ENCODE data around the gene ASB2.

DNA sequence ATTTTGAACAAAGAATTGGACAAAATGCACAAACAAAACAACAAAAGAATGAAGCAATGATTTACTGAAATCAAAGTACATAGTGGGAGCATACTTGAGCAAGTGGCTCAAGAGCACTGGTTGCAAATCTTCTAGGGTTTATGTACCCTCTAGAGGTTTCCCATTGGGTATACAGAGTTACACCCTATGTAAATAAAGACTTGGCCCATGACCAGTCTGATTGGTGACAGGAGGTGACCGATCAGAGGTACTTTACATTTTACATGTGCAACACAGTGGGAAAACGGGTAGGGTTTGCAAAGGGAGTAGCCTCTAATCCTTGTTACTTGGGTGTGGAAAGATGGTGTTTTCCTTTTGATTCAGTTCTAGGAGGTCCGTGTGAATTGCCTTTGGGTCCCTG lies 59.9 kb downstream of the ASB2 start:
- TF ChIP-seq, protein P1, sequence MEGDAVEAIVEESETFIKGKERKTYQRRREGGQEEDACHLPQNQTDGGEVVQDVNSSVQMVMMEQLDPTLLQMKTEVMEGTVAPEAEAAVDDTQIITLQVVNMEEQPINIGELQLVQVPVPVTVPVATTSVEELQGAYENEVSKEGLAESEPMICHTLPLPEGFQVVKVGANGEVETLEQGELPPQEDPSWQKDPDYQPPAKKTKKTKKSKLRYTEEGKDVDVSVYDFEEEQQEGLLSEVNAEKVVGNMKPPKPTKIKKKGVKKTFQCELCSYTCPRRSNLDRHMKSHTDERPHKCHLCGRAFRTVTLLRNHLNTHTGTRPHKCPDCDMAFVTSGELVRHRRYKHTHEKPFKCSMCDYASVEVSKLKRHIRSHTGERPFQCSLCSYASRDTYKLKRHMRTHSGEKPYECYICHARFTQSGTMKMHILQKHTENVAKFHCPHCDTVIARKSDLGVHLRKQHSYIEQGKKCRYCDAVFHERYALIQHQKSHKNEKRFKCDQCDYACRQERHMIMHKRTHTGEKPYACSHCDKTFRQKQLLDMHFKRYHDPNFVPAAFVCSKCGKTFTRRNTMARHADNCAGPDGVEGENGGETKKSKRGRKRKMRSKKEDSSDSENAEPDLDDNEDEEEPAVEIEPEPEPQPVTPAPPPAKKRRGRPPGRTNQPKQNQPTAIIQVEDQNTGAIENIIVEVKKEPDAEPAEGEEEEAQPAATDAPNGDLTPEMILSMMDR (IDR thresholded peaks at IDR 0.05) = no peak
- TF ChIP-seq GATA2 (CRISPR knock-in tag; IDR thresholded peaks at IDR 0.05) (no peak), RAD21 (IDR thresholded peaks at IDR 0.05; ENCODE audit: low read length) (no peak)
- TF ChIP-seq, protein P2, sequence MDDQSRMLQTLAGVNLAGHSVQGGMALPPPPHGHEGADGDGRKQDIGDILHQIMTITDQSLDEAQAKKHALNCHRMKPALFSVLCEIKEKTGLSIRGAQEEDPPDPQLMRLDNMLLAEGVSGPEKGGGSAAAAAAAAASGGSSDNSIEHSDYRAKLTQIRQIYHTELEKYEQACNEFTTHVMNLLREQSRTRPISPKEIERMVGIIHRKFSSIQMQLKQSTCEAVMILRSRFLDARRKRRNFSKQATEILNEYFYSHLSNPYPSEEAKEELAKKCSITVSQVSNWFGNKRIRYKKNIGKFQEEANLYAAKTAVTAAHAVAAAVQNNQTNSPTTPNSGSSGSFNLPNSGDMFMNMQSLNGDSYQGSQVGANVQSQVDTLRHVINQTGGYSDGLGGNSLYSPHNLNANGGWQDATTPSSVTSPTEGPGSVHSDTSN (IDR thresholded peaks at IDR 0.05) = no peak

Data from SK-N-SH (cell line).